ENCODE data around the gene CMBL.

The CMBL gene

DNA sequence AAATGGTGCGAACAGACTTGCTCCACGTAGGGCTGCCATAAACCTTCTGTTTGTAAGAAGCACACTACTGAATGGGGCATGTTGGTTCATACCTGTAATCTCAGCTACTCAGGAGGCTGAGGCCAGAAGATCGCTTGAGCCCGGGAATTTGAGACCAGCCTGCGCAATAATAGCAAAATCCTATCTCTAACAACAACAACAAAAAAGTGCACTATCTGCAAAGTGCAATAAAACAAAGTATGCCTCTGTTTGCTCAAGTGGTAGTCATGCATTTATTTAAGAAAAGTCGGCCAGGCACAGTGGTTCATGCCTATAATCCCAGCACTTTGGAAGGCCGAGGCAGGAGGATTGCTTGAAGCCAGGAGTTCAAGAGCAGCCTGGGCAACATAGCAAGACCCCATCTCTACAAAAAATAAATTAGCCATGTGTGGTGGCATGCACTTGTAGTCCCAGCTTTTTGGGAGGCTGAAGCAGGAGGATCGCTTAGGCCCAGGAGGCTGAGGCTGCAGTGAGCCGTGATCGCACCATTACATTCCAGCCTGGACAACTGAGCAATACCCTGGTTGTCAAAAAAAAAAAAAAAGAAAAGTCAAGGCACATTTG, 63.3 kb downstream of the CMBL start:
- Histone ChIP-seq H3F3A (ENCODE audit: low read depth) (no peaks in the 10 kb centered on the region), H3K4me2 (ENCODE audit: low read depth, low read length, poor library complexity, severe bottlenecking) (no peak overlapping the region), H3K79me2 (ENCODE audit: insufficient read depth, low read length) (peaks cover 26% of the 10 kb centered on the region), H2AFZ (ENCODE audit: low read length) (no peak overlapping the region), H3K27me3 (ENCODE audit: insufficient read depth, low read length, poor library complexity, severe bottlenecking) (no peaks in the 10 kb centered on the region), H4K20me1 (ENCODE audit: insufficient read depth, low read length, poor library complexity, severe bottlenecking) (no peaks in the 10 kb centered on the region), H3K36me3 (ENCODE audit: insufficient read depth, low read length) (no peaks in the 10 kb centered on the region), H3K9ac (ENCODE audit: low read depth, low read length, poor library complexity, severe bottlenecking) (no peak overlapping the region), H3K9me3 (ENCODE audit: insufficient read depth, low read depth, low read length) (no peaks in the 10 kb centered on the region), H3K4me1 (ENCODE audit: insufficient read depth, low read length, poor library complexity, severe bottlenecking) (peaks cover 13% of the 10 kb centered on the region), H3K4me3 (ENCODE audit: low read length, poor library complexity, severe bottlenecking) (no peak overlapping the region), H3K9me2 (replicated peaks; ENCODE audit: low read depth, low read length) (no peaks in the 10 kb centered on the region)
- TF ChIP-seq, protein P1, sequence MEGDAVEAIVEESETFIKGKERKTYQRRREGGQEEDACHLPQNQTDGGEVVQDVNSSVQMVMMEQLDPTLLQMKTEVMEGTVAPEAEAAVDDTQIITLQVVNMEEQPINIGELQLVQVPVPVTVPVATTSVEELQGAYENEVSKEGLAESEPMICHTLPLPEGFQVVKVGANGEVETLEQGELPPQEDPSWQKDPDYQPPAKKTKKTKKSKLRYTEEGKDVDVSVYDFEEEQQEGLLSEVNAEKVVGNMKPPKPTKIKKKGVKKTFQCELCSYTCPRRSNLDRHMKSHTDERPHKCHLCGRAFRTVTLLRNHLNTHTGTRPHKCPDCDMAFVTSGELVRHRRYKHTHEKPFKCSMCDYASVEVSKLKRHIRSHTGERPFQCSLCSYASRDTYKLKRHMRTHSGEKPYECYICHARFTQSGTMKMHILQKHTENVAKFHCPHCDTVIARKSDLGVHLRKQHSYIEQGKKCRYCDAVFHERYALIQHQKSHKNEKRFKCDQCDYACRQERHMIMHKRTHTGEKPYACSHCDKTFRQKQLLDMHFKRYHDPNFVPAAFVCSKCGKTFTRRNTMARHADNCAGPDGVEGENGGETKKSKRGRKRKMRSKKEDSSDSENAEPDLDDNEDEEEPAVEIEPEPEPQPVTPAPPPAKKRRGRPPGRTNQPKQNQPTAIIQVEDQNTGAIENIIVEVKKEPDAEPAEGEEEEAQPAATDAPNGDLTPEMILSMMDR (conservative IDR thresholded peaks at IDR 0.05; ENCODE audit: low read length): no peak
- TF ChIP-seq EZH2phosphoT487 (IDR thresholded peaks at IDR 0.05; ENCODE audit: borderline replicate concordance): no peak

DNA sequence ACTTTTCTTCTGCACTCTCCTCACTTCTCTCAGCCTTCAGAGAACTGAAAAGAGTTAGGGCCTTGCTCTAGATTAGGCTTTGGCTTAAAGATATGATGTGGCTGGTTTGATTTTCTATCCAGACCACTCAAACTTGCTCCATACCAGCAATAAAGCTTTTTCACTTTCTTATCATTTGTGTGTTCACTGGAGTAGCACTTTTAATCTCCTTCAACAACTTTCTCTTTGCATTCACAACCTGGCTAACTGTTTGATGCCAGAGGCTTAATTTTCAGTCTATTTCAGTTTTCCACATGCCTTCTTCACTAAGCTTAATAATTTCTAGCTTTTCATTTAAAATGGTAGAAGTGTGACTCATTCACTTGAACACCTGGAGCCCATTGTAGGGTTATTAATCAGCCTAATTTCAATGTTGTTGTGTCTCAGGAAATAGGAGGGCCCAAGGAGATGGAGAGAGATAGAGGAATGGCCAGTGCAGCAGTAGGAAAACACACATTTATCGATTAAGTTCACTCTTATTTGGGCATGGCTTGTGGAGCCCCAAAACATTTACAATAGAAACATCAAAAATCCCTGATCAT, 64.0 kb downstream of the CMBL start:
- Histone ChIP-seq H3K36me3 (ENCODE audit: insufficient read depth, low read length) (no peaks in the 10 kb centered on the region), H3K27me3 (ENCODE audit: insufficient read depth, low read length, poor library complexity, severe bottlenecking) (no peaks in the 10 kb centered on the region), H3K9ac (ENCODE audit: low read depth, low read length, poor library complexity, severe bottlenecking) (no peak overlapping the region)

DNA sequence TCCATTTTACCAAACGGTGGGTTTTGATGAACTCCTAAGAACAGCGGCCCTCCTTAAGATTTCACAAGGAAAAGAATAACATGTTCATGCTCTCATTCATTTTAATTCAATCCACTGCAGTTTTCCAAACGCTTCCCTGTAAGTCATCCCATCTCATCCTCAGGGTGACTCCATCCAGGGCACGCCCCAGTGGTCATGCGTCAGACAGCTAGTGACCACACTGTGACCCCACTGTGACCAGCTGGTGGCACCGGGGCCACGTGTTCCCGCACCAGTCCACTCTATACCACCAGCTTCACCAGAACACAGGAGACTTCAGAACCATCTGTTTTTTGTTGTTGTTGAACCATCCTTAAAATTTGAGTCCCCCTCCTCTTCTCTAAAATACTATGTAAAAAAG, 72.4 kb downstream of the CMBL start:
- Histone ChIP-seq H2AFZ (ENCODE audit: low read length) (no peak overlapping the region), H3K9me3 (ENCODE audit: insufficient read depth, low read depth, low read length) (no peaks in the 10 kb centered on the region), H3K4me2 (ENCODE audit: low read depth, low read length, poor library complexity, severe bottlenecking) (no peak overlapping the region)

More for the DNA sequence above, 64.0 kb downstream of the CMBL start:
- peaks cover 19% of the 10 kb centered on the region for H3K79me2 ChIP-seq (ENCODE audit: insufficient read depth, low read length)
- TF ChIP-seq, protein P1 (conservative IDR thresholded peaks at IDR 0.05; ENCODE audit: low read length): no peak
- no peak for TF ChIP-seq EZH2phosphoT487 (IDR thresholded peaks at IDR 0.05; ENCODE audit: borderline replicate concordance)
- no peaks in the 10 kb centered on the region for H3F3A ChIP-seq (ENCODE audit: low read depth)
- no peaks in the 10 kb centered on the region for H4K20me1 ChIP-seq (ENCODE audit: insufficient read depth, low read length, poor library complexity, severe bottlenecking)
- no peak overlapping the region for H3K4me3 ChIP-seq (ENCODE audit: low read length, poor library complexity, severe bottlenecking)
- no peak overlapping the region for H2AFZ ChIP-seq (ENCODE audit: low read length)
- no peaks in the 10 kb centered on the region for H3K9me3 ChIP-seq (ENCODE audit: insufficient read depth, low read depth, low read length)
- H3K4me2 ChIP-seq (ENCODE audit: low read depth, low read length, poor library complexity, severe bottlenecking): no peak overlapping the region
- peaks cover 9% of the 10 kb centered on the region for H3K4me1 ChIP-seq (ENCODE audit: insufficient read depth, low read length, poor library complexity, severe bottlenecking)
- H3K9me2 ChIP-seq (replicated peaks; ENCODE audit: low read depth, low read length): no peaks in the 10 kb centered on the region

More for the DNA sequence above, 72.4 kb downstream of the CMBL start:
- no peaks in the 10 kb centered on the region for H3K27me3 ChIP-seq (ENCODE audit: insufficient read depth, low read length, poor library complexity, severe bottlenecking)
- H3K9me2 ChIP-seq (replicated peaks; ENCODE audit: low read depth, low read length): no peaks in the 10 kb centered on the region
- no peaks in the 10 kb centered on the region for H3K4me1 ChIP-seq (ENCODE audit: insufficient read depth, low read length, poor library complexity, severe bottlenecking)
- no peaks in the 10 kb centered on the region for H3F3A ChIP-seq (ENCODE audit: low read depth)
- H3K9ac ChIP-seq (ENCODE audit: low read depth, low read length, poor library complexity, severe bottlenecking): no peak overlapping the region
- no peaks in the 10 kb centered on the region for H4K20me1 ChIP-seq (ENCODE audit: insufficient read depth, low read length, poor library complexity, severe bottlenecking)
- no peaks in the 10 kb centered on the region for H3K79me2 ChIP-seq (ENCODE audit: insufficient read depth, low read length)
- no peaks in the 10 kb centered on the region; the same call in 1 of the 2 replicates for H3K36me3 ChIP-seq (ENCODE audit: insufficient read depth, low read length)
- TF ChIP-seq, protein P1 (conservative IDR thresholded peaks at IDR 0.05; ENCODE audit: low read length): no peak
- TF ChIP-seq EZH2phosphoT487 (IDR thresholded peaks at IDR 0.05; ENCODE audit: borderline replicate concordance): no peak
- no peak overlapping the region for H3K4me3 ChIP-seq (ENCODE audit: low read length, poor library complexity, severe bottlenecking)
